GM13976 (cell line): ENCODE measurements around the gene YJU2.
"Not testable (repeated sequence)": the region's sequence is repeated elsewhere in the genome, so short reads cannot be mapped to it uniquely, and the experiment has no call there.

ENCODE experiments used
- DNase-seq: peaks from one replicate; pipeline ENCODE4 v3.0.0; 2012; ENCODE audit warnings: low spot score
- in situ Hi-C: fragments of 300-500 bp; cut with MboI; formaldehyde crosslinking; loops from one replicate; pipeline ENCODE4 v1.12.0; 2022; ENCODE audit warnings: low sequenced_read_pairs, mixed read lengths, inconsistent platforms; ENCODE audit not compliant: unreplicated experiment
- TF ChIP-seq, protein P1 (sequence below): IDR thresholded peaks from 2 replicates; pipeline ENCODE4 v1.5.1; 2012; ENCODE audit warnings: borderline replicate concordance, mild to moderate bottlenecking; ENCODE audit not compliant: insufficient read depth; ENCODE audit errors: extremely low read depth, missing control alignments, control extremely low read depth

YJU2 gene

DNA sequence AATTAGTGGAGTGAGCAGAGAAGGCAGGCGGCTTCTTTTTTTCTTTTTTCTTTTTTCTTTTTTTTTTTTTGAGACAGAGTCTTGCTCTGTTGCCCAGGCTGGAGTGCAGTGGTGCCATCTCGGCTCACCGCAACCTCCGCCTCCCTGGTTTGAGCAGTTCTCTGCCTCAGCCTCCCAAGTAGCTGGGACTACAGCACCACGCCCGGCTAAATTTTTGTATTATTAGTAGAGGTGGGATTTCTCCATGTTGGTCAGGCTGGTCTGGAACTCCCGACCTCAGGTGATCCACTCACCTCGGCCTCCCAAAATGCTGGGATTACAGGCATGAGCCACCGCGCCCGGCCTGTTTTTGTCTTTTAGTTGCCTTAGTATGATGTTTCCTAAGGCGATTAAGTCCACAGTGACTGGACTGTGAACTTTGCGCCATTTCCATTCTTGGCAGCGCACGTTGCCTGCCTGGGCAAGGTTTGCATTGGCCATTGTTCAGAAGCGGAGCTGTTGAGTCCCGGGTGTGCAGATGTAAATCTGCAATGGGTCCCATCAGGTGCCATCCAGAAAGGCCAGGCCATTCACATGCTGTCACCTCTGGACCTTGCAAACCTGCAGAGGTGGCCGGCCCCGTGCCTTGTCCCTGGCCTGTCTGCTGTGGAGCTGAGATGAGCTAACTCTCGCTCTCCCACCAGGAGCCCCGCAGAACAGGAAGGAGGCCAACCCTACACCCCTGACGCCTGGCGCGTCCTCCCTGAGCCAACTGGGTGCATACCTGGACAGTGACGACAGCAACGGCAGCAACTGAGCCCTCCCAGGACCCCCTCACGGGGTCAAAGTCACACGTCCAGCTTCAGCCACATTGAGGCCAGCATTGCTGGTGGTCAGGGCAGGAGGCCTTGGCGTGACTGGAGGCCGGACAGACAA lies 21.3 kb downstream of the YJU2 start:
- TF ChIP-seq, protein P1, sequence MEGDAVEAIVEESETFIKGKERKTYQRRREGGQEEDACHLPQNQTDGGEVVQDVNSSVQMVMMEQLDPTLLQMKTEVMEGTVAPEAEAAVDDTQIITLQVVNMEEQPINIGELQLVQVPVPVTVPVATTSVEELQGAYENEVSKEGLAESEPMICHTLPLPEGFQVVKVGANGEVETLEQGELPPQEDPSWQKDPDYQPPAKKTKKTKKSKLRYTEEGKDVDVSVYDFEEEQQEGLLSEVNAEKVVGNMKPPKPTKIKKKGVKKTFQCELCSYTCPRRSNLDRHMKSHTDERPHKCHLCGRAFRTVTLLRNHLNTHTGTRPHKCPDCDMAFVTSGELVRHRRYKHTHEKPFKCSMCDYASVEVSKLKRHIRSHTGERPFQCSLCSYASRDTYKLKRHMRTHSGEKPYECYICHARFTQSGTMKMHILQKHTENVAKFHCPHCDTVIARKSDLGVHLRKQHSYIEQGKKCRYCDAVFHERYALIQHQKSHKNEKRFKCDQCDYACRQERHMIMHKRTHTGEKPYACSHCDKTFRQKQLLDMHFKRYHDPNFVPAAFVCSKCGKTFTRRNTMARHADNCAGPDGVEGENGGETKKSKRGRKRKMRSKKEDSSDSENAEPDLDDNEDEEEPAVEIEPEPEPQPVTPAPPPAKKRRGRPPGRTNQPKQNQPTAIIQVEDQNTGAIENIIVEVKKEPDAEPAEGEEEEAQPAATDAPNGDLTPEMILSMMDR, result no peak
- in situ Hi-C loops, result loop anchor here (10.0 kb wide), 1 partner anchor 87 kb away; no protein-coding TSS in a partner anchor
- no peak for DNase-seq

DNA sequence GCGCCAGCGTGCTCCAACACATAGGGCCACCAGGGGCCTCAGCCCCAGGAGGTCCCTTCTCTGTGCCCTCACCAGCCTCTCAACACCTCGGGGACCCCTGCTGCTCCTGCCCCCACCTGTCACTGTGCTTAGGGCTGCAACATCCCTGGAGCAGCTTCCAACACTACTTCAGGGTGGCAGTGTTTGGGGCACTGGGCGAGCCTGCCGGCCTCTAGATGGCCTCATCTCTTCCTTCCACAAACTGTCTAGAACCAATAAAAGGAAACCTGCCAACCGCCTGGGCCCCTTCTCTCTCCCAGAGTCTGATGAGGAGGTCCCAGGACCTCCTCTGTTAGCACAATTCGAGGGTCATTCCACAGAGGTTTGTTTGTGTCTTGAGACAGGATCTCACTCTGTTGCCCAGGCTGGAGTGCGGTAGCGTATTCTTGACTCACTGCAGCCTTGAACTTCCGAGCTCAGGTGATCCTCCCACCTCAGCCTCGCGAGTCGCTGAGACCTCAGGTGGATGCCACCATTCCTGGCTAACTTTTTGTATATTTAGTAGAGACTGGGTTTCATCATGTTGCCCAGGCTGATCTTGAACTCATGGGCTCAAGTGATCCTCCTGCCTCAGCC lies 22.0 kb downstream of the YJU2 start:
- in situ Hi-C loops, result loop anchor here (10.0 kb wide), 1 partner anchor 86 kb away; no protein-coding TSS in a partner anchor
- DNase-seq, result no peak
- TF ChIP-seq, protein P1, result no peak

DNA sequence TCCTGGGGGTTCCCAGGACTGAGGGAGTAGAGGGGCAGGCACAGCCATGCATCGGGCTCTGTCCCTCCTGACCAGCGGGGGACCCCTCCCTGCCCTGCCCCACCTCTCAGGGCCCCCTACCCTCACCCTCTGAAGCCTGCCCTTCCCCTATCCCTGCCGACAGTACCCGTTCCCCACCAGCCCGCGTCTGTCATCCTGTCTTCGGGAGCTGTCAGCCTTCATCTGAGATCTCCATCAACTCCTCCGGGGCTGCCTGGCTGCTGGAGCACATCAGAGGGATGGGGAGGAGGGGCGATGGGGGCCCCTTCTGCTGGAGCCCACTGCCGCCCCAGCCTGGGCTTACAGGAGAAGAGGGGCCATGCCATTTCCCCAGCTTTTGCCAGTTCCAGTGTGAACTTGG lies 26.0 kb downstream of the YJU2 start:
- TF ChIP-seq, protein P1, result no peak
- in situ Hi-C loops, result no loop called here
- no peak for DNase-seq

DNA sequence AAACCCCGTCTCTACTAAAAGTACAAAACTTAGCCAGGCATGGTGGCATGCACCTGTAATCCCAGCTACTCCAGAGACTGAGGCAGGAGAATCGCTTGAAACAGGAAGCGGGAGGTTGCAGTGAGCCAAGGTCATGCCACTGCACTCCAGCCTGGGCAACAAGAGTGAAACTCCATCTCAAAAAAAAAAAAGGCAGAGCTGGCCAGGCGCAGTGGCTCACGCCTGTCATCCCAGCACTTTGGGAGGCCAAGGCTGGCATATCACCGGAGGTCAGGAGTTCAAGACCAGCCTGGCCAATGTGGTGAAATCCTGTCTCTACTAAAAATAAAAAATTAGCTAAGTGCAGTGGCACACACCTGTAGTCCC lies 27.4 kb downstream of the YJU2 start:
- in situ Hi-C loops, DNase-seq: not testable (repeated sequence)

DNA sequence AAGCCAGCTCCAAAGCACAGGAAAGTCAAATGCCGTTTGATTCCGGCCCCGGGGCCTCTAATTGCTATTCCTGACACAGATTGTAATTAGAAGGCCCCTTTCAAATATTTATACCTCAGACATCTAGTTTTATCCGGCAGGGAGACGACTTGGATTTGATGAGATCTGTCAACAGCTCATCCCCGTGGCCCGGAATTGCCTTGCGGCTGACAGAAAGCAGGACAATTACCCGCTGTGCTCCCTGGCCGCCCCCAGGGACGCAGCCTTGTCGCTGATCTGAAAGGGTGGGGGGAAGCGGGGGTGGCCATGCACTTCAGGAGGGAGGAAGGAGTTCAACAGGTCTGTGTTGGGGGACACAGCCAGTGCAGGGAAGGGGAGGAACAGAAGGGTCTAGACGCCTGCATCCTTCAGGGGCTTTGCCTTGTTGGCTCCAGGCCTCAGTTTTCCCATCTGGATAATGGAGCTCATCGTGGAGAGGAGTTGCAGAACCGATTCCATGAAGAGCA lies 30.4 kb downstream of the YJU2 start:
- DNase-seq, result no peak
- in situ Hi-C loops, result no loop called here
- TF ChIP-seq, protein P1, result no peak

DNA sequence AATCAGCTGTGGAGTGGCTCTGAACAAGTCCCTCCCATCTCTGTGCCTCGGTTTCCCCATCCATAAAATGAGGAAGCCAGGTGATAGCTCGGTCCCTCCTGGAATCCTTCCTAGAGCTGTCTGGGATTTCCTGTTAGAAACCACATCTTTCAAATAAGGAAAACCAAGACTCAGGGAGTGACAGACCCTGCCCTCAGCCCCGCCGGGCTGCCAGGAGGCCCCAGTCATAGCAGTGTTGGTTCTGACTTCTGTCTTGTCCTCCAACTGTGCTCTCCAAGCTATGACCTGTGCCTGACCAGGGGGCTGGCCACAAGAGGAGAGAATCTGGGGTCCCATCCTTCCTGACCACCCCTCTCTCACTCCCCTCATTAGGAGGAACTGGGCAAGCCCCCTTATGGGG lies 31.1 kb downstream of the YJU2 start:
- TF ChIP-seq, protein P1, result no peak
- DNase-seq, result no peak
- in situ Hi-C loops, result no loop called here

DNA sequence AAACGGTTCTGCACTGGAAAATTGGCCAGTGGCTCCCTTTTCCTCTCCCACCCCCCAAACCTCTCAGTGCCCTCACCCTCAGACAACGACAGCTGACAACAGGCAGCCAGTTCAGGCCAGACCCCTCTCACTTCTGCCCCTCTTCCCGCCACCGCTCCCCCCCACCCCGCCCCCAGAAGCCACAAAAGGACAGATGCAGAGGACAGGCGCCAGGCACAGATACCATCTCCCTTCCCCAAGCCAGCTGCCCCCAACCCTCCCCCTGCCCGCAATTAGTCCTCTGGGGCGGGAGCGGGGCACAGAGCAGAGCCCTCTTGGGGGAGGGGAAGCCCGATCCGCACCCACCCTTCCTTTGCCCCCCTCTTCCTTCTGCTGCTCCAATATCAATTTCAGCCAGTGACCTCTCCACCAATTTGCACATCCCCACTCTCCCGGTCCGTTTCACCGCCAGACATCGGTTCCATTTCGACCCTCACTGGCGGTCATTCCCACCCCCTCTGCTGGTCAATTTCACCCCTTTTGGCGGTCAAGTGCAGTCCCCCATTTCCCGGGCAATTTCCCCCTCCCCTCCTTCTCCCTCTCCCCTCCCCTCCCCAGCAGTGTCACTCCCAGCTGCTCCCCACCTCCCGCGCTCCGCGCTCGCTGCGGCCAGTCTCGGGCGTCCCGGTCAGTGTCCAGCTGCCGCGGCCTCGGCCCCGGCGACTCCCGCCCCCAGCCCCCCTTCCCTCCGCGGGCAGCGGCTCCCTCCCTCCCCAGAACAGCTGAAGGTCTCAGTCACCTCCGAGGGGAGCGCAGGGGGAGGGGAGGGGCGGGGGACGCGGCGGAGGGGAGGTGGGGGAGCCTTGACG lies 31.8 kb downstream of the YJU2 start, which contains the start of gene SHD:
Gene SHD (plus strand): TSS at position 848 of the 848 bp plus-strand sequence. CDS start 798 bp downstream, outside the sequence.
- TF ChIP-seq, protein P1, result no peak
- in situ Hi-C loops, result no loop called here
- DNase-seq, result no peak
